Measurements from ENCODE around the gene MYO5C. TPM values are rescaled to one million over a fixed set of nuclear protein-coding genes. Genes with fewer than 3 reads are reported as not detected.

Gene MYO5C
- total RNA-seq, 1 donor from 2014 or later, result 10.3 TPM

GRCh38 chr15:52338058-52338457 lies 42.5 kb upstream of the MYO5C start:
- intact Hi-C loops (cut with DNase I), result no loop called here
- TF ChIP-seq POLR2AphosphoS5 (IDR thresholded peaks at IDR 0.05; ENCODE audit: insufficient read depth in 1 of 2, low read depth in 1 of 2) (no peak), POLR2A (IDR thresholded peaks at IDR 0.05) (no peak)
- TF ChIP-seq, protein P1, sequence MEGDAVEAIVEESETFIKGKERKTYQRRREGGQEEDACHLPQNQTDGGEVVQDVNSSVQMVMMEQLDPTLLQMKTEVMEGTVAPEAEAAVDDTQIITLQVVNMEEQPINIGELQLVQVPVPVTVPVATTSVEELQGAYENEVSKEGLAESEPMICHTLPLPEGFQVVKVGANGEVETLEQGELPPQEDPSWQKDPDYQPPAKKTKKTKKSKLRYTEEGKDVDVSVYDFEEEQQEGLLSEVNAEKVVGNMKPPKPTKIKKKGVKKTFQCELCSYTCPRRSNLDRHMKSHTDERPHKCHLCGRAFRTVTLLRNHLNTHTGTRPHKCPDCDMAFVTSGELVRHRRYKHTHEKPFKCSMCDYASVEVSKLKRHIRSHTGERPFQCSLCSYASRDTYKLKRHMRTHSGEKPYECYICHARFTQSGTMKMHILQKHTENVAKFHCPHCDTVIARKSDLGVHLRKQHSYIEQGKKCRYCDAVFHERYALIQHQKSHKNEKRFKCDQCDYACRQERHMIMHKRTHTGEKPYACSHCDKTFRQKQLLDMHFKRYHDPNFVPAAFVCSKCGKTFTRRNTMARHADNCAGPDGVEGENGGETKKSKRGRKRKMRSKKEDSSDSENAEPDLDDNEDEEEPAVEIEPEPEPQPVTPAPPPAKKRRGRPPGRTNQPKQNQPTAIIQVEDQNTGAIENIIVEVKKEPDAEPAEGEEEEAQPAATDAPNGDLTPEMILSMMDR (IDR thresholded peaks at IDR 0.05), result no peak

GRCh38 chr15:52337198-52337853 lies 41.7 kb upstream of the MYO5C start:
- DNase-seq (ENCODE audit: extremely low spot score in 2 of 2), result no peak
- Histone ChIP-seq H3K27me3 (no peaks in the 10 kb centered on the region), H3K4me3 (no peak overlapping the region), H3K36me3 (peaks cover 0 to 12% of the 10 kb centered on the region in 2 donors), H3K4me1 (no peaks in the 10 kb centered on the region), H3K9me3 (no peaks in the 10 kb centered on the region), H3K27ac (no peak overlapping the region)
- intact Hi-C loops (cut with DNase I), result no loop called here
- TF ChIP-seq, protein P1 (IDR thresholded peaks at IDR 0.05), result no peak
- TF ChIP-seq POLR2AphosphoS5 (IDR thresholded peaks at IDR 0.05; ENCODE audit: insufficient read depth in 1 of 2, low read depth in 1 of 2) (no peak), POLR2A (IDR thresholded peaks at IDR 0.05) (no peak)

More at GRCh38 chr15:52338058-52338457, 42.5 kb upstream of the MYO5C start:
- H3K4me1 ChIP-seq, result no peaks in the 10 kb centered on the region
- no peak overlapping the region for H3K27ac ChIP-seq
- H3K4me3 ChIP-seq, result no peak overlapping the region
- no peaks in the 10 kb centered on the region for H3K27me3 ChIP-seq
- H3K36me3 ChIP-seq, result peaks cover 0 to 12% of the 10 kb centered on the region in 2 donors
- H3K9me3 ChIP-seq, result no peaks in the 10 kb centered on the region
- no peak for DNase-seq (ENCODE audit: extremely low spot score in 2 of 2)

- no peak for DNase-seq (ENCODE audit: extremely low spot score in 2 of 2)
- H3K4me3 ChIP-seq, result no peak overlapping the region
- no peak overlapping the region for H3K27ac ChIP-seq
- TF ChIP-seq POLR2AphosphoS5 (IDR thresholded peaks at IDR 0.05; ENCODE audit: insufficient read depth in 1 of 2, low read depth in 1 of 2) (no peak), POLR2A (IDR thresholded peaks at IDR 0.05) (no peak)
- TF ChIP-seq, protein P1 (IDR thresholded peaks at IDR 0.05), result no peak
- peaks cover 0 to 12% of the 10 kb centered on the region in 2 donors for H3K36me3 ChIP-seq
- H3K4me1 ChIP-seq, result no peaks in the 10 kb centered on the region
- no peaks in the 10 kb centered on the region for H3K9me3 ChIP-seq
- H3K27me3 ChIP-seq, result no peaks in the 10 kb centered on the region
- intact Hi-C loops (cut with DNase I), result no loop called here
Observed at GRCh38 chr15:52336529-52336928, 40.9 kb upstream of the MYO5C start.

GRCh38 chr15:52334491-52335160 lies 39.0 kb upstream of the MYO5C start:
- no peak for DNase-seq (ENCODE audit: extremely low spot score in 2 of 2)
- Histone ChIP-seq H3K27ac (no peak overlapping the region), H3K36me3 (peaks cover 0 to 13% of the 10 kb centered on the region in 2 donors), H3K4me1 (no peaks in the 10 kb centered on the region), H3K9me3 (no peaks in the 10 kb centered on the region), H3K4me3 (no peak overlapping the region), H3K27me3 (no peaks in the 10 kb centered on the region)
- intact Hi-C loops (cut with DNase I), result no loop called here
- TF ChIP-seq, protein P1 (IDR thresholded peaks at IDR 0.05), result no peak
- TF ChIP-seq POLR2A (IDR thresholded peaks at IDR 0.05), result no peak
- no peak for TF ChIP-seq POLR2AphosphoS5 (IDR thresholded peaks at IDR 0.05; ENCODE audit: insufficient read depth in 1 of 2, low read depth in 1 of 2)

Data from vagina (tissue), 2 donors.